GM23248 (cell line): Measurements from ENCODE around the gene EHD4.

Experiments
- EZH2 ChIP-seq: fragments of 200-600 bp; sonication (generic); IDR thresholded peaks from 2 replicates; pipeline ENCODE4 v1.6.1; 2018; ENCODE audit warnings: antibody characterized with exemption, mild to moderate bottlenecking; ENCODE audit not compliant: insufficient read depth, poor library complexity, severe bottlenecking
- EZH2phosphoT487 ChIP-seq: fragments of 200-600 bp; sonication (generic); IDR thresholded peaks from 2 replicates; pipeline ENCODE4 v1.6.1; 2018; ENCODE audit warnings: antibody characterized with exemption, moderate library complexity, mild to moderate bottlenecking, low read depth; ENCODE audit not compliant: insufficient read depth

- TF ChIP-seq EZH2 (no peak), EZH2phosphoT487 (no peak)
Measured at GRCh38 chr15:41950489-41950888, 21.9 kb downstream of the EHD4 start.
